ENCODE measurements around the gene SLC24A1. TPM values are rescaled to one million over a fixed set of nuclear protein-coding genes. Genes with fewer than 3 reads are reported as not detected.

Gene SLC24A1
- total and polyA plus RNA-seq, 10 donors: 1.7 to 19.0 (median 7.9) TPM

GRCh38 chr15:65619626-65620290 is 2.0 kb upstream of the SLC24A1 start:
- TF ChIP-seq CTCF (IDR thresholded peaks at IDR 0.05 in 8 of 11, conservative IDR thresholded peaks at IDR 0.05 in 3 of 11) (no peak), POLR2A (IDR thresholded peaks at IDR 0.05) (no peak), POLR2AphosphoS5 (IDR thresholded peaks at IDR 0.05) (no peak)
- no peak overlapping the region for H3K27ac ChIP-seq
- H3K4me3 ChIP-seq: no peak overlapping the region
- peaks cover 0 to 27% (median 11%) of the 10 kb centered on the region in 6 donors for H3K36me3 ChIP-seq
- WGBS, 5 donors: 49 to 78% (median 60%) methylated on average over 5 of the region's 5 CpGs
- no peak for DNase-seq
- no peaks in the 10 kb centered on the region for H3K4me1 ChIP-seq
- intact Hi-C loops (cut with DNase I; ENCODE audit: low total_unique reads): no loop called here
- H3K9me3 ChIP-seq: no peaks in the 10 kb centered on the region
- no peaks in the 10 kb centered on the region for H3K27me3 ChIP-seq (replicated peaks in 1 of 7)

- Histone ChIP-seq H3K4me3 (no peak overlapping the region), H3K27me3 (replicated peaks in 1 of 7) (no peaks in the 10 kb centered on the region), H3K27ac (no peak overlapping the region), H3K4me1 (no peaks in the 10 kb centered on the region), H3K36me3 (peaks cover 0 to 38% (median 19%) of the 10 kb centered on the region in 6 donors), H3K9me3 (no peaks in the 10 kb centered on the region)
- WGBS, 5 donors: 81 to 97% (median 90%) methylated on average over 2 of the region's 2 CpGs
- no peak for DNase-seq
- intact Hi-C loops (cut with DNase I; ENCODE audit: low total_unique reads): no loop called here
- TF ChIP-seq POLR2A (IDR thresholded peaks at IDR 0.05) (no peak), POLR2AphosphoS5 (IDR thresholded peaks at IDR 0.05) (no peak), CTCF (IDR thresholded peaks at IDR 0.05 in 8 of 11, conservative IDR thresholded peaks at IDR 0.05 in 3 of 11) (no peak)
Observed at GRCh38 chr15:65620833-65621232, 905 bp upstream of the SLC24A1 start.

- H3K27me3 ChIP-seq (replicated peaks in 1 of 7): no peaks in the 10 kb centered on the region
- H3K36me3 ChIP-seq: peaks cover 0 to 48% (median 21%) of the 10 kb centered on the region in 6 donors
- no peak overlapping the region for H3K4me3 ChIP-seq
- H3K27ac ChIP-seq: no peak overlapping the region
- intact Hi-C loops (cut with DNase I; ENCODE audit: low total_unique reads): no loop called here
- H3K4me1 ChIP-seq: no peaks in the 10 kb centered on the region
- H3K9me3 ChIP-seq: no peaks in the 10 kb centered on the region
- TF ChIP-seq POLR2AphosphoS5 (IDR thresholded peaks at IDR 0.05): no peak
- TF ChIP-seq CTCF (IDR thresholded peaks at IDR 0.05 in 8 of 11, conservative IDR thresholded peaks at IDR 0.05 in 3 of 11): no peak
- TF ChIP-seq POLR2A (IDR thresholded peaks at IDR 0.05): no peak
- DNase-seq: no peak
Observed at GRCh38 chr15:65623103-65623502, 1.4 kb downstream of the SLC24A1 start.

GRCh38 chr15:65626856-65627255 is 5.1 kb downstream of the SLC24A1 start:
- H3K36me3 ChIP-seq: peaks cover 0 to 49% (median 21%) of the 10 kb centered on the region in 6 donors
- intact Hi-C loops (cut with DNase I; ENCODE audit: low total_unique reads): no loop called here
- WGBS, 5 donors: 58 to 80% (median 75%) methylated on average over 4 of the region's 4 CpGs
- no peak for TF ChIP-seq CTCF (IDR thresholded peaks at IDR 0.05 in 8 of 11, conservative IDR thresholded peaks at IDR 0.05 in 3 of 11)
- no peak for TF ChIP-seq POLR2AphosphoS5 (IDR thresholded peaks at IDR 0.05)
- DNase-seq: no peak
- H3K4me1 ChIP-seq: peaks cover 0 to 13% (median 8%) of the 10 kb centered on the region in 6 donors
- H3K9me3 ChIP-seq: no peaks in the 10 kb centered on the region
- no peak overlapping the region for H3K4me3 ChIP-seq
- H3K27ac ChIP-seq: no peak overlapping the region
- no peaks in the 10 kb centered on the region for H3K27me3 ChIP-seq (replicated peaks in 1 of 7)

All from spleen (tissue), 11 donors.